HEK293 (cell line): ENCODE data around the gene PRR16.

Experiments
- CTCF ChIA-PET: fragments of 350-600 bp; formaldehyde crosslinking; extraction: SDS; loops from one replicate; lab custom pipeline; 2021; ENCODE audit warnings: antibody characterized with exemption; lab: Yijun Ruan, JAX
- POLR2A ChIA-PET: fragments of 300-600 bp; formaldehyde crosslinking; extraction: SDS; loops from one replicate; lab custom pipeline; 2020; ENCODE audit warnings: antibody characterized with exemption, inconsistent platforms; lab: Yijun Ruan, JAX
- H3K27ac ChIP-seq: fragments of 200-500 bp; sonication (Bioruptor generic); 2 replicates; pipeline ENCODE4 v1.5.1; 2014; ENCODE audit warnings: low read depth, low read length, control low read depth, inconsistent platforms; ENCODE audit errors: extremely low read depth
- H3K36me3 ChIP-seq, 2 experiments: fragments of 200-500 bp in 1 of 2; sonication (Bioruptor generic) in 1 of 2; 1 replicate in 1 of 2; 2 replicates in 1 of 2; pipeline ENCODE4 v1.5.1; 2014 to 2017; ENCODE audit warnings: inconsistent platforms in 2 of 2, low read length in 2 of 2; ENCODE audit not compliant: control insufficient read depth in 2 of 2, insufficient read depth in 1 of 2
- H3K4me1 ChIP-seq: fragments of 200-500 bp; sonication (Bioruptor generic); 2 replicates; pipeline ENCODE4 v1.5.1; 2014; ENCODE audit warnings: mild to moderate bottlenecking, low read length, inconsistent platforms; ENCODE audit not compliant: control insufficient read depth, insufficient read depth
- H3K4me3 ChIP-seq: 2 replicates; pipeline ENCODE4 v1.5.1; 2011; ENCODE audit warnings: low read depth, mild to moderate bottlenecking, control low read depth, low read length, moderate library complexity
- H3K9me3 ChIP-seq: fragments of 200-500 bp; sonication (Bioruptor generic); 2 replicates; pipeline ENCODE4 v1.5.1; 2014; ENCODE audit warnings: low read depth, low read length, inconsistent platforms; ENCODE audit not compliant: control insufficient read depth, insufficient read depth
- BCL11A ChIP-seq: fragments of 450-650 bp; formaldehyde crosslinking; IDR thresholded peaks from 2 replicates; pipeline ENCODE4 v1.5.1; 2016; ENCODE audit warnings: low read depth, missing biosample characterization, missing genetic modification characterization
- GLIS1 ChIP-seq: fragments of 450-650 bp; formaldehyde crosslinking; IDR thresholded peaks from 2 replicates; pipeline ENCODE4 v1.5.1; 2016; ENCODE audit warnings: missing biosample characterization, missing genetic modification characterization
- WT1 ChIP-seq: fragments of 450-650 bp; formaldehyde crosslinking; IDR thresholded peaks from 2 replicates; pipeline ENCODE4 v1.5.1; 2016; ENCODE audit warnings: missing biosample characterization, missing genetic modification characterization
- YY2 ChIP-seq: fragments of 450-650 bp; formaldehyde crosslinking; IDR thresholded peaks from 2 replicates; pipeline ENCODE4 v1.5.1; 2016; ENCODE audit warnings: missing biosample characterization, missing genetic modification characterization
- ZBTB21 ChIP-seq: fragments of 450-650 bp; formaldehyde crosslinking; IDR thresholded peaks from 2 replicates; pipeline ENCODE4 v1.5.1; 2017; ENCODE audit warnings: missing biosample characterization, missing genetic modification characterization
- ZFP69B ChIP-seq: fragments of 450-650 bp; formaldehyde crosslinking; IDR thresholded peaks from 2 replicates; pipeline ENCODE4 v1.5.1; 2016; ENCODE audit warnings: missing biosample characterization, missing genetic modification characterization
- ZNF132 ChIP-seq: fragments of 450-650 bp; formaldehyde crosslinking; IDR thresholded peaks from 2 replicates; pipeline ENCODE4 v1.5.1; 2017; ENCODE audit warnings: missing biosample characterization, missing genetic modification characterization, borderline replicate concordance
- ZNF155 ChIP-seq: fragments of 450-650 bp; formaldehyde crosslinking; IDR thresholded peaks from 2 replicates; pipeline ENCODE4 v1.5.1; 2016; ENCODE audit warnings: missing biosample characterization, missing genetic modification characterization
- ZNF2 ChIP-seq: fragments of 450-650 bp; formaldehyde crosslinking; IDR thresholded peaks from 2 replicates; pipeline ENCODE4 v1.5.1; 2016; ENCODE audit warnings: missing biosample characterization, missing genetic modification characterization
- ZNF214 ChIP-seq: fragments of 450-650 bp; formaldehyde crosslinking; IDR thresholded peaks from 2 replicates; pipeline ENCODE4 v1.5.1; 2017; ENCODE audit warnings: missing biosample characterization, mild to moderate bottlenecking, missing genetic modification characterization, borderline replicate concordance
- ZNF274 ChIP-seq, 2 experiments: fragments of 200-500 bp in 1 of 2; fragments of 450-650 bp in 1 of 2; sonication (Bioruptor generic) in 1 of 2; formaldehyde crosslinking in 1 of 2; IDR thresholded peaks; 2 replicates each; pipeline versions ENCODE4 v1.5.1 to v1.6.1; 2014 to 2016; ENCODE audit warnings: borderline replicate concordance in 1 of 2, inconsistent platforms in 1 of 2, low read length in 1 of 2, missing biosample characterization in 1 of 2, missing genetic modification characterization in 1 of 2
- ZNF768 ChIP-seq: fragments of 450-650 bp; formaldehyde crosslinking; IDR thresholded peaks from 2 replicates; pipeline ENCODE4 v1.5.1; 2018; ENCODE audit warnings: missing biosample characterization, mild to moderate bottlenecking, missing genetic modification characterization
- ZNF843 ChIP-seq: fragments of 450-650 bp; formaldehyde crosslinking; IDR thresholded peaks from 2 replicates; pipeline ENCODE4 v1.5.1; 2016; ENCODE audit warnings: missing biosample characterization, missing genetic modification characterization
- TF ChIP-seq, protein P1 (sequence below): fragments of 450-650 bp; formaldehyde crosslinking; IDR thresholded peaks from 2 replicates; pipeline ENCODE4 v1.5.1; 2017; ENCODE audit warnings: missing biosample characterization, missing genetic modification characterization
- TF ChIP-seq, protein P2 (sequence below): fragments of 450-650 bp; formaldehyde crosslinking; IDR thresholded peaks from 2 replicates; pipeline ENCODE4 v1.5.1; 2016; ENCODE audit warnings: missing biosample characterization, missing genetic modification characterization
- TF ChIP-seq, protein P3 (sequence below): fragments of 450-650 bp; formaldehyde crosslinking; IDR thresholded peaks from 2 replicates; pipeline ENCODE4 v1.5.1; 2016; ENCODE audit warnings: missing biosample characterization, missing genetic modification characterization, low read depth
- TF ChIP-seq, protein P4 (sequence below): fragments of 450-650 bp; formaldehyde crosslinking; IDR thresholded peaks from 2 replicates; pipeline ENCODE4 v1.5.1; 2016; ENCODE audit warnings: missing biosample characterization, missing genetic modification characterization
- TF ChIP-seq, protein P5 (sequence below): fragments of 450-650 bp; formaldehyde crosslinking; conservative IDR thresholded peaks from 2 replicates; pipeline ENCODE4 v1.5.1; 2016; ENCODE audit warnings: low read depth, missing biosample characterization, missing genetic modification characterization
- TF ChIP-seq, protein P6 (sequence below): fragments of 450-650 bp; formaldehyde crosslinking; IDR thresholded peaks from 2 replicates; pipeline ENCODE4 v1.5.1; 2016; ENCODE audit warnings: missing biosample characterization, missing genetic modification characterization
- TF ChIP-seq, protein P7 (sequence below): fragments of 450-650 bp; formaldehyde crosslinking; IDR thresholded peaks from 2 replicates; pipeline ENCODE4 v1.5.1; 2016; ENCODE audit warnings: missing biosample characterization, missing genetic modification characterization

The PRR16 gene

DNA sequence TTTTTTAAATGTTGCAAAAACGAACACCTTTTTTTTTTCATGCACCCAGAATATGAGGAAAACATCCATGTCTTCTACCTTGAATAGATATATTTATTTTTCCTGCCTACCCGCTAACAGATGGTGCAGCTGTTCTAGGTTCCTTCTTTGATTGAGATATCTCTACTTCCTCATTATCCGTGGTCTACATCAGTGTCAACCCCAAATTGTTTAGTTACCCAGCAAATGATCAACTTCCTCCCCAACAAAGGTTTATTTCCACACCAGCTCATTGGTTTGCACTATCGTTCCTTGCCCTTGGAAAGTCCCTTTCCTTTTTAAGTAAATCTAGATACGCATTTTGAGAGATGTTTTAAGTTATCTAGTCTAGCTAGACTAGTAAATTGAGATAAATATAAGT lies 166.4 kb downstream of the PRR16 start:
- POLR2A ChIA-PET = no interaction called here
- no peaks in the 10 kb centered on the region for H3K9me3 ChIP-seq
- no peak for TF ChIP-seq BCL11A (tag by site-specific recombination)
- no peak for TF ChIP-seq ZFP69B
- no peak for TF ChIP-seq ZNF768 (tag by site-specific recombination)
- no peak for TF ChIP-seq ZNF274 (IDR thresholded peaks at IDR 0.05; ENCODE audit: low read length)
- TF ChIP-seq ZNF274 (tag by site-specific recombination; IDR thresholded peaks at IDR 0.05; ENCODE audit: borderline replicate concordance) = no peak
- TF ChIP-seq, protein P1, sequence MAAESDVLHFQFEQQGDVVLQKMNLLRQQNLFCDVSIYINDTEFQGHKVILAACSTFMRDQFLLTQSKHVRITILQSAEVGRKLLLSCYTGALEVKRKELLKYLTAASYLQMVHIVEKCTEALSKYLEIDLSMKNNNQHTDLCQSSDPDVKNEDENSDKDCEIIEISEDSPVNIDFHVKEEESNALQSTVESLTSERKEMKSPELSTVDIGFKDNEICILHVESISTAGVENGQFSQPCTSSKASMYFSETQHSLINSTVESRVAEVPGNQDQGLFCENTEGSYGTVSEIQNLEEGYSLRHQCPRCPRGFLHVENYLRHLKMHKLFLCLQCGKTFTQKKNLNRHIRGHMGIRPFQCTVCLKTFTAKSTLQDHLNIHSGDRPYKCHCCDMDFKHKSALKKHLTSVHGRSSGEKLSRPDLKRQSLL = no peak
- TF ChIP-seq, protein P2, sequence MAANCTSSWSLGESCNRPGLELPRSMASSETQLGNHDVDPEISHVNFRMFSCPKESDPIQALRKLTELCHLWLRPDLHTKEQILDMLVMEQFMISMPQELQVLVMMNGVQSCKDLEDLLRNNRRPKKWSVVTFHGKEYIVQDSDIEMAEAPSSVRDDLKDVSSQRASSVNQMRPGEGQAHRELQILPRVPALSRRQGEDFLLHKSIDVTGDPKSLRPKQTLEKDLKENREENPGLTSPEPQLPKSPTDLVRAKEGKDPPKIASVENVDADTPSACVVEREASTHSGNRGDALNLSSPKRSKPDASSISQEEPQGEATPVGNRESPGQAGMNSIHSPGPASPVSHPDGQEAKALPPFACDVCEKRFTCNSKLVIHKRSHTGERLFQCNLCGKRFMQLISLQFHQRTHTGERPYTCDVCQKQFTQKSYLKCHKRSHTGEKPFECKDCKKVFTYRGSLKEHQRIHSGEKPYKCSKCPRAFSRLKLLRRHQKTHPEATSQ (tag by site-specific recombination) = no peak
- TF ChIP-seq, protein P3, sequence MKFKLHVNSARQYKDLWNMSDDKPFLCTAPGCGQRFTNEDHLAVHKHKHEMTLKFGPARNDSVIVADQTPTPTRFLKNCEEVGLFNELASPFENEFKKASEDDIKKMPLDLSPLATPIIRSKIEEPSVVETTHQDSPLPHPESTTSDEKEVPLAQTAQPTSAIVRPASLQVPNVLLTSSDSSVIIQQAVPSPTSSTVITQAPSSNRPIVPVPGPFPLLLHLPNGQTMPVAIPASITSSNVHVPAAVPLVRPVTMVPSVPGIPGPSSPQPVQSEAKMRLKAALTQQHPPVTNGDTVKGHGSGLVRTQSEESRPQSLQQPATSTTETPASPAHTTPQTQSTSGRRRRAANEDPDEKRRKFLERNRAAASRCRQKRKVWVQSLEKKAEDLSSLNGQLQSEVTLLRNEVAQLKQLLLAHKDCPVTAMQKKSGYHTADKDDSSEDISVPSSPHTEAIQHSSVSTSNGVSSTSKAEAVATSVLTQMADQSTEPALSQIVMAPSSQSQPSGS = no peak
- no peak for TF ChIP-seq ZNF155 (tag by site-specific recombination)
- no peak for TF ChIP-seq ZBTB21 (tag by site-specific recombination)
- TF ChIP-seq ZNF132 = no peak
- TF ChIP-seq, protein P4, sequence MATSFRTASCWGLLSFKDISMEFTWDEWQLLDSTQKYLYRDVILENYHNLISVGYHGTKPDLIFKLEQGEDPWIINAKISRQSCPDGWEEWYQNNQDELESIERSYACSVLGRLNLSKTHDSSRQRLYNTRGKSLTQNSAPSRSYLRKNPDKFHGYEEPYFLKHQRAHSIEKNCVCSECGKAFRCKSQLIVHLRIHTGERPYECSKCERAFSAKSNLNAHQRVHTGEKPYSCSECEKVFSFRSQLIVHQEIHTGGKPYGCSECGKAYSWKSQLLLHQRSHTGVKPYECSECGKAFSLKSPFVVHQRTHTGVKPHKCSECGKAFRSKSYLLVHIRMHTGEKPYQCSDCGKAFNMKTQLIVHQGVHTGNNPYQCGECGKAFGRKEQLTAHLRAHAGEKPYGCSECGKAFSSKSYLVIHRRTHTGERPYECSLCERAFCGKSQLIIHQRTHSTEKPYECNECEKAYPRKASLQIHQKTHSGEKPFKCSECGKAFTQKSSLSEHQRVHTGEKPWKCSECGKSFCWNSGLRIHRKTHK (tag by site-specific recombination) = no peak
- no peak for TF ChIP-seq GLIS1 (tag by site-specific recombination)
- no peak for TF ChIP-seq ZNF2 (tag by site-specific recombination)
- TF ChIP-seq, protein P5, sequence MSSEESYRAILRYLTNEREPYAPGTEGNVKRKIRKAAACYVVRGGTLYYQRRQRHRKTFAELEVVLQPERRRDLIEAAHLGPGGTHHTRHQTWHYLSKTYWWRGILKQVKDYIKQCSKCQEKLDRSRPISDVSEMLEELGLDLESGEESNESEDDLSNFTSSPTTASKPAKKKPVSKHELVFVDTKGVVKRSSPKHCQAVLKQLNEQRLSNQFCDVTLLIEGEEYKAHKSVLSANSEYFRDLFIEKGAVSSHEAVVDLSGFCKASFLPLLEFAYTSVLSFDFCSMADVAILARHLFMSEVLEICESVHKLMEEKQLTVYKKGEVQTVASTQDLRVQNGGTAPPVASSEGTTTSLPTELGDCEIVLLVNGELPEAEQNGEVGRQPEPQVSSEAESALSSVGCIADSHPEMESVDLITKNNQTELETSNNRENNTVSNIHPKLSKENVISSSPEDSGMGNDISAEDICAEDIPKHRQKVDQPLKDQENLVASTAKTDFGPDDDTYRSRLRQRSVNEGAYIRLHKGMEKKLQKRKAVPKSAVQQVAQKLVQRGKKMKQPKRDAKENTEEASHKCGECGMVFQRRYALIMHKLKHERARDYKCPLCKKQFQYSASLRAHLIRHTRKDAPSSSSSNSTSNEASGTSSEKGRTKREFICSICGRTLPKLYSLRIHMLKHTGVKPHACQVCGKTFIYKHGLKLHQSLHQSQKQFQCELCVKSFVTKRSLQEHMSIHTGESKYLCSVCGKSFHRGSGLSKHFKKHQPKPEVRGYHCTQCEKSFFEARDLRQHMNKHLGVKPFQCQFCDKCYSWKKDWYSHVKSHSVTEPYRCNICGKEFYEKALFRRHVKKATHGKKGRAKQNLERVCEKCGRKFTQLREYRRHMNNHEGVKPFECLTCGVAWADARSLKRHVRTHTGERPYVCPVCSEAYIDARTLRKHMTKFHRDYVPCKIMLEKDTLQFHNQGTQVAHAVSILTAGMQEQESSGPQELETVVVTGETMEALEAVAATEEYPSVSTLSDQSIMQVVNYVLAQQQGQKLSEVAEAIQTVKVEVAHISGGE (tag by site-specific recombination) = no peak
- TF ChIP-seq, protein P6, sequence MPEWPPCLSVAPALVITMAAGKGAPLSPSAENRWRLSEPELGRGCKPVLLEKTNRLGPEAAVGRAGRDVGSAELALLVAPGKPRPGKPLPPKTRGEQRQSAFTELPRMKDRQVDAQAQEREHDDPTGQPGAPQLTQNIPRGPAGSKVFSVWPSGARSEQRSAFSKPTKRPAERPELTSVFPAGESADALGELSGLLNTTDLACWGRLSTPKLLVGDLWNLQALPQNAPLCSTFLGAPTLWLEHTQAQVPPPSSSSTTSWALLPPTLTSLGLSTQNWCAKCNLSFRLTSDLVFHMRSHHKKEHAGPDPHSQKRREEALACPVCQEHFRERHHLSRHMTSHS = no peak
- TF ChIP-seq, protein P7, sequence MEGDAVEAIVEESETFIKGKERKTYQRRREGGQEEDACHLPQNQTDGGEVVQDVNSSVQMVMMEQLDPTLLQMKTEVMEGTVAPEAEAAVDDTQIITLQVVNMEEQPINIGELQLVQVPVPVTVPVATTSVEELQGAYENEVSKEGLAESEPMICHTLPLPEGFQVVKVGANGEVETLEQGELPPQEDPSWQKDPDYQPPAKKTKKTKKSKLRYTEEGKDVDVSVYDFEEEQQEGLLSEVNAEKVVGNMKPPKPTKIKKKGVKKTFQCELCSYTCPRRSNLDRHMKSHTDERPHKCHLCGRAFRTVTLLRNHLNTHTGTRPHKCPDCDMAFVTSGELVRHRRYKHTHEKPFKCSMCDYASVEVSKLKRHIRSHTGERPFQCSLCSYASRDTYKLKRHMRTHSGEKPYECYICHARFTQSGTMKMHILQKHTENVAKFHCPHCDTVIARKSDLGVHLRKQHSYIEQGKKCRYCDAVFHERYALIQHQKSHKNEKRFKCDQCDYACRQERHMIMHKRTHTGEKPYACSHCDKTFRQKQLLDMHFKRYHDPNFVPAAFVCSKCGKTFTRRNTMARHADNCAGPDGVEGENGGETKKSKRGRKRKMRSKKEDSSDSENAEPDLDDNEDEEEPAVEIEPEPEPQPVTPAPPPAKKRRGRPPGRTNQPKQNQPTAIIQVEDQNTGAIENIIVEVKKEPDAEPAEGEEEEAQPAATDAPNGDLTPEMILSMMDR = no peak
- no peak for TF ChIP-seq ZNF843 (tag by site-specific recombination)
- no peak for TF ChIP-seq ZNF214
- no peak for TF ChIP-seq WT1 (tag by site-specific recombination)
- no peak for TF ChIP-seq YY2 (tag by site-specific recombination)
- TF ChIP-seq, all 188 proteins: peak for 0
- H3K27ac ChIP-seq = no peak overlapping the region
- CTCF ChIA-PET = no interaction called here
- H3K4me1 ChIP-seq = no peaks in the 10 kb centered on the region
- H3K4me3 ChIP-seq = no peak overlapping the region
- H3K36me3 ChIP-seq = no peaks in the 10 kb centered on the region
